ENCODE results near the gene GRID1.

- no peak for TF ChIP-seq GATA2 (IDR thresholded peaks at IDR 0.05; ENCODE audit: low read depth, low read length)
- no peak for TF ChIP-seq GATA3 (IDR thresholded peaks at IDR 0.05; ENCODE audit: low read depth, low read length)
These were observed 30.8 kb downstream of the GRID1 start for GRCh38 chr10:86335831-86336230.

Data from SH-SY5Y (cell line).